GM19240 (cell line): Measurements from ENCODE around the gene RPS14.
"Not testable (repeated sequence)": the region's sequence is repeated elsewhere in the genome, so short reads cannot be mapped to it uniquely, and the experiment has no call there.

Experiments
- DNase-seq: peaks from one replicate; pipeline ENCODE4 v3.0.0; 2011; ENCODE audit warnings: low spot score; ENCODE audit not compliant: insufficient read length

Gene RPS14

DNA sequence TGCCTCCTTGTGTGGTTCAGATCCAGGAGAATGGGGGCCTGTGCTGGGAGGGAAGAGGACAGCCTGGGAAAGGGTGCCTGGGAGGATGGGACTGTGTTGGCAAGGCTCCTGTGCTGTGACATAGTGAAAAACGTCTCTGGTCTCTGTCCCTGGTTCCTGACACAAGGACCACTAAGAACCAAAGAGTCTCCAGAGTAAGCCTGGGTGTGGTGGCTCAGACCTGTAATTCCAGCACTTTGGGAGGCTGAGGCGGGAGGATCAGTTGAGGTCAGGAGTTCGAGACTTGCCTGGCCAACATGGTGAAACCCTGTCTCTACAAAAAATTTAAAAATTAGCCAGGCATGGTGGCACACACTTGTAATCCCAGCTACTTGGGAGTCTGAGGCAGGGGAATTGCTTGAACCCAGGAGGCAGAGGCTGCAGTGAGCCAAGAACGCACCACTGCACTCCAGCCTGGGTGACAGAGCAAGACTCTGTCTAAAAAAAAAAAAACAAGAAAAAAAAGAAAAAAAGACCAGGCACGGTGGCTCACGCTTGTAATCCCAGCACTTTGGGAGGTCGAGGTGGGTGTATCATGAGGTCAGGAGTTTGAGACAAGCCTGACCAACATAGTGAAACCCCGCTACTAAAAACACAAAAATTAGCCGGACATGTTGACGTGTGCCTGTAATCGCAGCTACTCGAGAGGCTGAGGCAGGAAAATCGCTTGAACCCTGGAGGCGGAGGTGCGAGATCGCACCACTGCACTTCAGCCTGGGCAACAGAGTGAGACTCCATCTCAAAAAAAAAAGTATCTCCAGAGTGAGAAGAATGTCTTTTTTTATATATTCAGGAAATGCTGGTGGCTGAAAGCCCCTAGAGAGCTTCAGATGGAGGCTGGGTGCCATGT lies 35.4 kb downstream of the RPS14 start:
- not testable (repeated sequence) for DNase-seq

DNA sequence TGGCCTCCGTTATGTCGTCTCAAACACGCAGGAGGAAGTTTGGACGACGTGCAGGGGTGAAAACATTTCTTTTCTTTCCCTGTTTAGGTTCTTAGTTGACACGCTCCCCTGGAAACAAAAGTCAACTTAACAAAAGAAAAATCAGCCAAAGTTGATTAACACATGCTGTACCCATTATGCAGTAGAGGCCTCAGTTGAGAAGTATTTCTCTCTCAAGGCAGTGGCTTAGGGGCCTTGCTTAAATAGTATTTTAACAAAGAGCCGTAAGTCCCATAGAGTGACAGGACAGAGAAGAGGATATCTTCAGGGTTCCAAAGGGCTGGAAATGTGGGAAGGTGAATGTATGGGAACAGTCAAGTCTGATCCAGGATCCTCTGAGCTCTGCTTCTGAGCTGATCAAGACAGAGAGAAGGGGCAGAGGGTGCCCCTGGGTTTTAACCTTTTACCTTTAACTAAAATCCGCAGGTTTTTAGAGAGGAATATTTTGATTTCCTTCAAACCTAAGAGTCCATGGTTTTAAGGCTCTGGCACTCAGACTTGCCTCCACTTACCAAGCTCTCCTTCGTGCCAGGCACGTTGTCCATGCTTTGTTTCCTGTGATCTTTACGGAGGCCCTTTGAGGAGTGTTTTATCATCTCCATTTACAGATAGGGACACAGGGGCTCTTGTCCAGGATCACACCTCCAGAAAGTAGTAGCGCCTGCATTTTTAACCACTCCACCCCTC lies 36.2 kb downstream of the RPS14 start:
- DNase-seq = no peak

DNA sequence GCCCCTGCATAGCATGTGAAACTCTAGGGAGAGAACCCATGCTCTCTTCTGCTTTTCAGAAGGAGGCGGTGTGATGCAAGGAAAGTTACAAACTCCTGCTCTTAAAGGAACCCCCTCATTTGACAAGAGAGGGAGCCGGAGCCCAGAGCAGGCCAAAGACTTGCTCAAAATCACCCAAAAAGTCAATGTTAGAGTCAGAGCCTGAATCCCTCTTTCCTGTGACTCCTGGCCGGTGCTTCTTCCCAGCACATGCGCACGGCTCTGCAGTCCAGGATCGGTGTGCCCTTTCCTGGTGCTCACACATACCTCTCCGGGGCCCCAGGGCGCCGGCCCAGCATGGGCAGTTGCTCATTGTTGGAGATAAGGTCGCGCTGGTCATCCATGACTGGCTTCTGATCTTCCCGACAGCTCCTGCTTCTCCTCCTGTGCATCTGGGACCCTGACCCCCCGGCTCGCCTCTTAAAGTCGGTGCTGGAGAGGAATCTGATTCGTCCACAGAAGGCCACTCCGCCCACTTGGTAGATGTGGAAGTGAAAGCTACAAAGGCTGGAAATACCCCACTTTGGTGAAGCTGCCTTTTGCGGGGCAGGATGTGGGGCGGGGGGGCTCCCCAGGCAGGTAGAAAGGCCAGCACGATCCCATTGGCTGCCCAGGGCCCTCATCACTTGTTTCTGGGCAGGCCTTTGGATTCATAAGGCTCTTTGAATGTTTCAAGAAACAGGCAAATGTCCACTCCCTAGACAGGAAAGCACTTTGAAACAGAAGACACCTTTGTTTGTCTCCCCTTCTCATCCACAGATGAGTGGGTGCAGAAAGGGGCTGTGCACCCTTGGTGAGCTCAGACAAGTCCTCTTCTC lies 37.0 kb downstream of the RPS14 start, which contains the start of gene CD74:
Gene CD74, minus strand, starts transcription at position 592 of the 857 bp plus-strand sequence. Its CDS starts 161 bp downstream, at position 431.
- DNase-seq = peak; percentile 80

DNA sequence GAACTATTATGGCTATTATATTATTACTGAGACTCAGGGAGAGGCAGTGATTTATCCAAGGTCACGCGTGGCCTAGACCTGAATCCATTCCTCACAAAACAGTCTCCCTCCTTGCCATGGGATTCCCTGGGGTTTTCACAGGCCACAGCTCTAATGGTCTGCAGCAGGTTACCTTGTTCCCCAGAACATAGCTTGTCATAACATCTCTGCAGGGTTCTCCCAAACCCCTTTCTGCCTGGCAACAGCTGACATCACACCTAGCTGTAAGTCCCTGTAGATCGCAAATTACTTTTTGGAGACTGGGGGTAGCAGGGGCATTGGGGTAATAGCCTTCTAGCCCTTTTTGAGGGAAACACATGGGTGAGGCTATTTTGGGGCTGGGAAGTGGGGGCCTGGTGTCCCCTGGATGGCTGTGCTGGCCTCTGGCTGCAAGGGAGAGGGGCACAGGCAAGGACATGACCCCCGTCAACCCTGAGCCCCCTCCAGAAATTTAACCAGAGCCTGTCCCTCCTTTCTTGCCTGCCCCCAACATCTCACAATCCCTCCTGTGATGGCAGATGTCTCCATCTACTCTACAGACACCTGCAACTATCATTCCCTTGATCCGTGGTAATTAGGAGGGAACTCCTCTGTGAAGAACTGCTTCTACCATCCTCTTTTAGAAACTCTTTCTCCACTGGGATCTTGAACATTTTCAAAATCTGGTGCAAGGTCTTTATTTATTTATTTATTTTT lies 38.1 kb downstream of the RPS14 start:
- DNase-seq = no peak

DNA sequence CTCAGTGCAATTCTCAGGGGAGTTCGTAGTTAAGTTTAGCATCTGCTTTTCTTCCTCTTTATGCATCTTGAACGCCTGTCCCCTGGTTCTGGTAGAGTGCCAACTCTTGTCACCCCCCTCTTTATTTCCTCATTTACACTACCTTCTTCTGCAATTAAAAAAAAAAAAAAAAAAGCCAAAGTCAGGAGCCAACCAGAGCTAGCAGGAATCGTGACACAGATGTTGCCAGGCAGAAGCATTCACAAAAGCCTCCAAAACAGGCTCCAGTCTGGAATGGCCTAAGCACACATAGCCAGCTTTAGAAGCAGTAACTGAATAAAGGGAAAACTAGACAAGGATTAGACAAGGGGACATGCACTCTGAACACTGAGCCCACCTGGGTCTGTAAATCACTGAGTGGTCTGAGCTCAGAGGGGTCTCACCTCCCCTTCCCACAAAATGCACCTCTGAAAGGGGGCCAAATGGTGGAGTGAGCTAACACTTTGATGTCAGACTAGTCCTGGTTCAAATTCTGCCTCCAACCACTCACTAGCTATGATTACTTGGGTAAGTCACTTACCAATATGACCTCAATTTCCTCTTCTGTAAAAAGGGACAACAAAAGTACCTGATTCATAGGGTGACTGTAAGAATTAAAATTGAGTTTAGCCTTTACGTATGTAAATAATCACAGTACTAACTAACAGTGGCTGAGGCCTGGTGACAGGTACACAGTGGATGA lies 38.9 kb downstream of the RPS14 start:
- DNase-seq = no peak

DNA sequence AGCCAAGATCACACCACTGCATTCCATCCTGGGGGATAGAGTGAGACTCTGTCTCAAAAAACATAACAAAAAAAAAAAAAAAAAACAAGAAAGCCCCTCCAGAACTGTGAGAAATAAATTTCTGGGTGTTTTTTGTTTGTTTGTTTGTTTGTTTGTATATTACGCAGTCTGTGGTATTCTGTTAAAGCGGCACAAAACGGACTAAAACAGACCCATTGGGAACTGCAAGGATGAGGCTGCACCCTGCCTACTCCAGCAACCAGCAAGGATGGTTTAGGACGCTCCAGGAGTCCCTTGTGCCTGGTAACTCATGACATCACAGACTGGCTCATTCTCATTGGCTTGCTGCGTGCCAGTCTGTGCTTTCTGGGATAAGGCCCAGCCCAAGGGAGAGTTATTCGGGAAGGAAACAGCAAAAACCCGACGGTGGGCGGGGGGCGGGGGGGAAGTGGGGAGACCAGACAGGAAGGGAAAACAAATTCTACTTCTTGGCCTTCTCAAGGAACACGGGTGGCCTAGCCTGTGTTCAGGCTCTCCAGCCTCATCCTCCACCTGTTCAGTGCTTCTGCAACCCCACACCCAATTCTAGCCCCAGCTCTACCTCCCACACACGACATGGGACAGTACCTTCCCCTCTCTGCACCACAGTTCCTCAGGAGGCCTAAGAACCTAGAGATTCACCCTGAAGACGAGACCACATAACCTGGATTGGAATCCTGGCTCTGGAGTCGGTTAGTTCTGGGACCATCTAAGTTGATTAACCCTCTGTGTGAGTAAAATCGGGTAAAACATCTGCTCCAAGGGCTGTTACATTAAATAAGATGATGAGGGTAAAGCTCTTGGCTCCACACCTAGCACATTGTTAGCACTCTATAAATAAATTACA lies 39.7 kb downstream of the RPS14 start:
- DNase-seq = no peak

DNA sequence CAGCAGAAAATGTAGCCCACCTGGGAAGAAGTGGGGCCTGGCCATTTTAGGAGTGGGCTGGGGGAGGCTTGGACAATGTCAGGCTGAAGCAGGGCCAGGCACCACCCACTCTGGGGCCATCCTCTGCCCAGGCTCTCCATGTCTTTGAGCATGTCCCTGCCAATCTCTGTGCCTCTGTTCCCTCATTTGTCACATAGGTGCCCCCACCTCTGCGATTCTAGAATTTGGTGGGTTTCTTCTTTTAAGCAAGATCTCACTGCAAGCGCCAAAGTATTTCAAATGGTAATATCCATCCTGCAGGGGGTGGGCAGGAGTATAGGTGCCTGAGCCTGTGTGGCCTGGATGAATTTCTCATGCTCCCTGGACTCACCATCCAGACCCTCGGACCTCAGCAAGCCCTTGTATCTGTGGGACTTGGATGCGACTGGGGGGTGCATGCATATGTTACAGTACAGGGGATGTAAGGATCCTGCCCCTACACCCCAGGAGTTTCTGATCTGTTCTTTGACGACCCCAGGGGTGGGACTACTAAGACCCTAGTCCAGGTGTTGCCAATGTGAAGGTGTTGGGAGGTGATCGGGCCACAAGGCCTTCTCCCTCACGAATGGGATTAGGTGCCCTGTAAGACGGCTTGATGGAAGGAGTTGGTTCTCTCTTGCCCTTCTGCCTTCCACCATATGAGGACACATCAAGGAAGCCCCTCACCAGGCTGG lies 41.2 kb downstream of the RPS14 start:
- no peak for DNase-seq

DNA sequence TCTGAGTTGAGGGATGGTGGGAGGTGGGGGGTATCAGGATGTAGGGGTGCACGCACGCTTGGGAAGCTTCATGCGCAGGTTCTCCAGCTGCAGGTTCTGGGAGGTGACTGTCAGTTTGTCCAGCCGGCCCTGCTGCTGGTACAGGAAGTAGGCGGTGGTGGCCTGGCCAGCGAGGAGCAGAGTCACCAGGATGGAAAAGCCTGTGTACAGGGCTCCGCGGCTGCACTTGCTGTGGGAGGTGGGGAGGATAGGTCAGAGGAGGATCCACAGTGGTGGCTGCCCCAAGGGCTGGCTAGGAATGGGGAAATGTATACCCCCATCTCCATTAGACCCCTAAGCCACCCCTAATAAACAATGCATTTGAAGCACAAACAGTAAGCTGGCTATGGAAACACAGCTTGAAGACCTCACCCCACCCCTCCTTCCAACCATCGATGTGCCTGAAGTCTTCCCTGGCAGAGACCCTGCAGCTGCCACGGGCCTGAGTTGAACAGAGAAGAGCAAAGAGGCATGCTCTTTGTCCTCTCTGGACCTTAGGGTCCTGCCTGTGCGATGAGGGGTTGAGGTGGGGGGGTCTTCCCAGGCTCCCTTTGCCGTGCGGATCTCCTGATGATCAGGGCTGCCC lies 42.3 kb downstream of the RPS14 start:
- no peak for DNase-seq

DNA sequence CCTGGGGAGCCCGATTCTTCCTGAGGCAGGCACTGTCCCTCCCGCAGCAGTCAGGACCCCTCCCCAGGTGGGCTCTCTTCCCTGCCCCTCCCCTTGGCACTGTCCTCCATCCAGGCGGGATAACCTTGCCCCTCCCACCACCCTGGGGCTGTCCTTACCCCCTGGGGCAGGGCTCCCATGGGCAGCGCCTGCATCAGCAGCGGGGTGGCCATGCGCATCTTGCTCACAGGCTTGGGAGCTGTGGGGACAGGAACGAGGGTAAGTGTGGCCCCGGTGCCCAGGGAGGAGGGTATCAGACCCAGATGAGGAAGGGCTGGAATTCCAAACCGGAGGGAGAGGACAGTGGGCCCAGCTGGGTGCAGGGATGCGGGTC lies 42.8 kb downstream of the RPS14 start:
- DNase-seq = no peak

DNA sequence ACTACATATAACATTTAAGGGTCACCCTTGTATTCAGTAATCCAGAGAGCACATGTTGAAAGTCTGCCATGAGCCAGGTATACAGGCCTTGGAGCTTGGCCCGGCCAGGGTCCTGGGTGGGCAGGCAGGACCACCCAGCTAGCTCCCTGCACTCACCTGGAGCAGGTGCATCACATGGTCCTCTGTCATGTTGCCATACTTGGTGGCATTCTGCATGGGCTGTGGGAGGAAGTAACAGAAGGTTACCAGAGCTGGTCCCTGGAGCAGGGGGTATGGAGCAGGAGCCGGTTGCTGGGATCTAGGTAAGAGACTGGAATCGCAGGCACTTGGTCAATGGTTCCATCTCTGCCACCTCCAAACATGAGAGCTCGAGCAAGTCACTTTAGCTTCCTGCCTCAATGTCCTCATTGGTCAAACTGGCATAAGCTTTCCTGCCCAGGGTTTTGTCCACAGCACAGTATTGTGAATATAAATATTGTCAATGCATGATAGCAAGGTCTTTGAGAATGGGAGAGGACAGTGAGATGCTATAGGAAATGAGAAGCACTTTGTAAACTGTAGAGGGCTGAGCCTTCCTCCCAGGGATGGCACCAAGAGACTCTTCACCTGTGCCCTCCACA lies 43.3 kb downstream of the RPS14 start:
- no peak for DNase-seq

DNA sequence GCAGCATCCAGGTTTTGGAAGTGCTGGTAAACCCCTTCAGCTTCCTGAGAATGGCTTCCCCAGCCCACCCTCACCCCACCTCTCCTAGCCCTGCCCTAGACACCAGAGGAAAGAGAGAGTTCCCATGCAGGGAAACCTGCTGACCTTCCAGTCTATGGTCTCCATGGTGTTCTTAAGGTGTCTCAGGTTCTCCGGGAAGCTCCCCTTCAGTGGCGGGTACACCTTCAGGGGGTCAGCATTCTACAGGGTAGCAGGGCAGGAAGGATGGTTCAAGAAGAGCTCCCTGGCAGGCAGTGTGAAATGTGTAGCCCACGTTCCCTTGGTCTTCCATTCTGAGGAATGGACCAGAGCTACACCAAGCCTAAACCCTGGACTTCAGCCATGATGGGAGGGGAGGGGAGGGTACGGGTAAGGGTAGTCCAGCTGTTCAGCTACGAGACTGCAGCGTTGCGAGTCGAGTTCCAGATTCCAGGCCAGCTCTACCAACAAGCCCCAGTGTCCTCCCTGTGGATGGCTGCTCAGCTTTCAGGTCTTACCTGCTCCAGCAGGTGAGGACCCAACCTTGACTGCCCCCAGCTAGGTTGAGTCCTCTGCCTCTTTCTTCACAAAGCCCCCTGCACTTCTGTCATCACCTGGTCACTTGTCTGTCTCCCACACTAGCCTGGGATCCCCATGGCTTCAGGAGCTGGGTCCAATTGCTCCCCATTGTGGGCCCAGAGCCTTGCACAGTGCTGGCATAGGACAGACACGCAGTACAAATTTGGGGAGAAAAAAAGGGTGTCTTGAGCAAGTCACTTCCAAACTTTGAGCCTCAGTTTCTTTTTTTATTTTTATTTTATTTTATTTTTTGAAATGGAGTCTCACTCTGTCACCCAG lies 44.4 kb downstream of the RPS14 start:
- DNase-seq = no peak

DNA sequence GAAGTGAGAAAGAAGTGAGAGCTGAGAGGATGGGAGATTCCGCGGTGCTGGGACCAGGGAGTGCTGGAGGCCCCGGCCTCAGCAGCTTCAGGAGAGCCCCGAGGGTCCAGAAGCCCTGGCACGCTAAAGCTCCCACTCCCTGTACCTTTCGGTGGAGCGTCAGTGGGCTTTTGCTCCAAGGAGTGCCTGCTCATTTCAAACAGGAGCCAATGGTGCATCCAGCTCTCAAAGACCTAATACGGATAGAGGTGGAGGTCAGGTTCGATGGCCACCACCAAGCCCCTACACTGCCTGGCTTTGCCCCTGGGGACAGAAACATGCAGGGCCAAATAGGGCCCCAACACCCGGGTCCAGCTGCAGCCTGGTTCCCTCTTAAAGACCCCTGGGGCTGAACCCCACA lies 45.0 kb downstream of the RPS14 start:
- DNase-seq = no peak

DNA sequence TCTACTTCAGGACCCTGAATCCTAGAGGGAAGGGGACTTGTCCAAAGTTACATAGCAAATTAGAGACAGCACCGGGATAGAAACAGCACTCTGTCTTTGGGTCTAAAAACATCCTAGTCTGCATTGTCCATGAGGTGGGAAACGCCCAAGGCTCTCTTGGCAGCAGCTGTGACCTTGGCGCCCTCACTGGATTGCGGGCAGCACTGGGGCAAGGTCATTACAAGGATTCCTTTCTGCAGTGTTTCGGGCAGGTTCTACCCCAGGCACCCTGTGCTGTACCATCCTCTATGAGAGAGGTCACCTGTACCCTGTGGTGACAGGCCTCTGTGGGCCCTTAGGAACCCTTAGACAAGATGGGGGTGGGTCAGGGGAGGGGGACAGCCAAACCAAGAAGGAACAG lies 45.4 kb downstream of the RPS14 start:
- no peak for DNase-seq

DNA sequence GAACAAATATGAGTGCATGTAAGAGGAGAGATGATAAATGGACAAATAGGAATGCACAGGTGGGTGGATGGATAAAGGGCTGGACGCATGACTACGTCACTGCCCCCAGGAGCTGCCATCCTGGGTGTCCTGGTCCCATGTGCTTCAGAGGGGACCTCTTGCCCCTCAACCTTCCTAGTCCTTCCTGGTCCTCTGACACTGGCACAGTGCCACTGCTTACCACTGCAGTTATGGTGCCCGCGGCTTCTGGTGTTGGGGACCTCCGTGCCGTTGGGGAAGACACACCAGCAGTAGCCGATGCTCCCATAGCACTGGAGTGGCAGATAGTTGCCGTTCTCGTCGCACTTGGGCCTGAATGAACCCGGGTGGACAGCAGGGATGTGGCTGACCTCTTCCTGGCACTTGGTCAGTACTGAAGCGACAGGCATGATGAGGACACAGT lies 46.6 kb downstream of the RPS14 start:
- no peak for DNase-seq

DNA sequence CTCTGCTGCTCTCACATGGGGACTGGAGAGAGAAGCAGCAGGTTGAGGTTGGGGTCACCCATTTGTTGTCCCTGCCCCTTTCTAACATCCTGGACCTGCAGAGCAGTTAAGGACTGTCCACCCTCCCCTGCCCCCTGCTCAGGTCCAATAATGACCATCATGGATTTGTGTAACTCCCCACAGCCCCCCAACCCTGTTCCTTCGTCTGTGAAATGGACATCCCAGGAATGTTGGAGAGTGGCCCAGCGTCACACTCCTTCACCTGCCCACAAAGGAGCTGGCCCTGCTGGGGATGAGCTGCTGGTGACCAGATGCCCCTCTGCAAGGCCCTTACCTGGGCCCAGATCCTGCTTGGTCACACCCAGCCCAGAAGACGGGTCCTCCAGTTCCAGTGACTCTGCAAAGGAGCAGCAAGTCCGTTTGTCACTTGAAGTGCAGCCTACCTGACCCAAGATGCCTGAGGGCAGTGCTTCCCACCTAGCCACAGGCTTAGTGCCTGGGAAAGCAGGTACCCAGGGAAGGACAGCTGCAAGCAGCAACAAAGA lies 47.2 kb downstream of the RPS14 start:
- DNase-seq = no peak
